CD4-positive, alpha-beta T cell treated with Interleukin-17A for 4 hours (primary cell): ENCODE data around the gene SERPINA4.

Experiments used
- DNase-seq: peaks from one replicate; pipeline ENCODE4 v3.0.0-alpha.2; 2020; ENCODE audit warnings: mixed read lengths

The SERPINA4 gene

GRCh38 chr14:94543449-94544124 lies 17.7 kb upstream of the SERPINA4 start:
- no peak for DNase-seq

- no peak for DNase-seq
Observed at GRCh38 chr14:94544726-94545125, 16.5 kb upstream of the SERPINA4 start.

GRCh38 chr14:94545131-94545841 lies 16.0 kb upstream of the SERPINA4 start:
- DNase-seq: no peak

GRCh38 chr14:94547151-94547680 lies 14.0 kb upstream of the SERPINA4 start:
- DNase-seq: no peak

GRCh38 chr14:94547726-94548125 lies 13.5 kb upstream of the SERPINA4 start:
- DNase-seq: no peak

- no peak for DNase-seq
Observed at GRCh38 chr14:94548131-94548998, 12.9 kb upstream of the SERPINA4 start.

GRCh38 chr14:94548999-94549985 lies 11.9 kb upstream of the SERPINA4 start:
- peak; percentile 46 for DNase-seq

GRCh38 chr14:94550041-94550440 lies 11.2 kb upstream of the SERPINA4 start:
- no peak for DNase-seq

- DNase-seq: no peak
Observed at GRCh38 chr14:94555991-94556390, 5.3 kb upstream of the SERPINA4 start.

- DNase-seq: no peak
Observed at GRCh38 chr14:94557327-94557726, 3.9 kb upstream of the SERPINA4 start.

- DNase-seq: no peak
Observed at GRCh38 chr14:94558842-94559241, 2.4 kb upstream of the SERPINA4 start.

GRCh38 chr14:94559638-94560290 lies 1.5 kb upstream of the SERPINA4 start:
- DNase-seq: no peak

- DNase-seq: no peak
Observed at GRCh38 chr14:94560291-94560665, 964 bp upstream of the SERPINA4 start.

- no peak for DNase-seq
Observed at GRCh38 chr14:94561656-94562010, 391 bp downstream of the SERPINA4 start.

GRCh38 chr14:94562022-94562421 lies 780 bp downstream of the SERPINA4 start:
- DNase-seq: no peak

GRCh38 chr14:94562941-94563883 lies 2.0 kb downstream of the SERPINA4 start:
- no peak for DNase-seq

GRCh38 chr14:94564381-94564780 lies 3.1 kb downstream of the SERPINA4 start:
- no peak for DNase-seq

- DNase-seq: no peak
Observed at GRCh38 chr14:94568186-94568585, 6.9 kb downstream of the SERPINA4 start.

- DNase-seq: no peak
Observed at GRCh38 chr14:94569381-94570001, 8.2 kb downstream of the SERPINA4 start.

GRCh38 chr14:94570002-94570400 lies 8.8 kb downstream of the SERPINA4 start:
- no peak for DNase-seq
